GM12872 (cell line): ENCODE data around the gene ATG5.

Source experiments
- CTCF ChIP-seq: IDR thresholded peaks from 3 replicates; pipeline ENCODE4 v1.5.1; 2011; ENCODE audit warnings: low read depth, mild to moderate bottlenecking, low read length, moderate library complexity; ENCODE audit not compliant: insufficient read depth

The ATG5 gene

GRCh38 chr6:106149472-106150069 is 176.0 kb downstream of the ATG5 start:
- no peak for TF ChIP-seq CTCF

- TF ChIP-seq CTCF: no peak
These were observed 178.1 kb downstream of the ATG5 start for GRCh38 chr6:106147476-106147875.

- no peak for TF ChIP-seq CTCF
These were observed 178.7 kb downstream of the ATG5 start for GRCh38 chr6:106146852-106147351.

GRCh38 chr6:106145741-106146227 is 179.8 kb downstream of the ATG5 start:
- TF ChIP-seq CTCF: no peak

GRCh38 chr6:106145144-106145543 is 180.4 kb downstream of the ATG5 start:
- TF ChIP-seq CTCF: no peak

GRCh38 chr6:106143665-106144064 is 181.9 kb downstream of the ATG5 start:
- TF ChIP-seq CTCF: no peak

GRCh38 chr6:106142876-106143431 is 182.6 kb downstream of the ATG5 start:
- no peak for TF ChIP-seq CTCF
